ENCODE results near the gene SMCO2. TPM values are rescaled to one million over a fixed set of nuclear protein-coding genes. Genes with fewer than 3 reads are reported as not detected.

Gene SMCO2
- under 1 TPM; 0.89 to 0.91 TPM for total RNA-seq

- peaks cover 21% of the 10 kb centered on the region for H3K27me3 Mint-ChIP-seq
- no peaks in the 10 kb centered on the region for H3K9me3 Mint-ChIP-seq (ENCODE audit: low read depth)
- H3K27ac Mint-ChIP-seq, result no peak within 1 kb of the TSS
- CTCF ChIA-PET, result no interaction called here
- DNase-seq (no peak), ATAC-seq (no peak)
- H3K36me3 Mint-ChIP-seq, result peaks cover 5% of the 10 kb centered on the region
- H3K4me1 Mint-ChIP-seq, result no peaks in the 10 kb centered on the region
- no peak within 1 kb of the TSS for H3K4me3 Mint-ChIP-seq
Observed at GRCh38 chr12:27446436-27446835, at the start of gene SMCO2. Gene SMCO2, plus strand, starts transcription at chr12:27446736. Its CDS starts 23,896 bp downstream, at chr12:27470632.

GRCh38 chr12:27398466-27398865 lies 48.1 kb upstream of the SMCO2 start:
- ATAC-seq, result no peak
- peaks cover 2% of the 10 kb centered on the region for H3K9me3 Mint-ChIP-seq (ENCODE audit: low read depth)
- H3K4me3 Mint-ChIP-seq, result no peak overlapping the region
- no peak for DNase-seq
- peaks cover 26% of the 10 kb centered on the region for H3K36me3 Mint-ChIP-seq
- peaks cover 2% of the 10 kb centered on the region for H3K27me3 Mint-ChIP-seq
- CTCF ChIA-PET, result no interaction called here
- H3K4me1 Mint-ChIP-seq, result no peaks in the 10 kb centered on the region
- no peak overlapping the region for H3K27ac Mint-ChIP-seq

GRCh38 chr12:27399074-27399473 lies 47.5 kb upstream of the SMCO2 start:
- no peak for DNase-seq
- H3K4me3 Mint-ChIP-seq, result no peak overlapping the region
- H3K4me1 Mint-ChIP-seq, result no peaks in the 10 kb centered on the region
- peaks cover 2% of the 10 kb centered on the region for H3K27me3 Mint-ChIP-seq
- H3K36me3 Mint-ChIP-seq, result peaks cover 29% of the 10 kb centered on the region
- CTCF ChIA-PET, result no interaction called here
- H3K27ac Mint-ChIP-seq, result no peak overlapping the region
- peaks cover 2% of the 10 kb centered on the region for H3K9me3 Mint-ChIP-seq (ENCODE audit: low read depth)
- ATAC-seq, result no peak

- ATAC-seq, result no peak
- Mint-ChIP-seq H3K27ac (no peak overlapping the region), H3K36me3 (peaks cover 35% of the 10 kb centered on the region), H3K9me3 (ENCODE audit: low read depth) (peaks cover 2% of the 10 kb centered on the region), H3K27me3 (peaks cover 4% of the 10 kb centered on the region), H3K4me1 (no peaks in the 10 kb centered on the region), H3K4me3 (no peak overlapping the region)
- CTCF ChIA-PET, result interaction anchor here (1.2 kb wide), 1 partner anchor 16 kb away, joined by 3 read pairs; no protein-coding TSS in a partner anchor
- DNase-seq, result no peak
Observed at GRCh38 chr12:27400856-27401354, 45.6 kb upstream of the SMCO2 start.

- Mint-ChIP-seq H3K9me3 (ENCODE audit: low read depth) (no peaks in the 10 kb centered on the region), H3K36me3 (peaks cover 12% of the 10 kb centered on the region), H3K27me3 (no peaks in the 10 kb centered on the region), H3K27ac (no peak overlapping the region), H3K4me3 (no peak overlapping the region), H3K4me1 (no peaks in the 10 kb centered on the region)
- ATAC-seq, result no peak
- no peak for DNase-seq
- CTCF ChIA-PET, result no interaction called here
Observed at GRCh38 chr12:27412047-27412446, 34.5 kb upstream of the SMCO2 start.

GRCh38 chr12:27422697-27423096 lies 23.8 kb upstream of the SMCO2 start:
- H3K9me3 Mint-ChIP-seq (ENCODE audit: low read depth), result no peaks in the 10 kb centered on the region
- H3K4me3 Mint-ChIP-seq, result no peak overlapping the region
- ATAC-seq, result no peak
- no peaks in the 10 kb centered on the region for H3K27me3 Mint-ChIP-seq
- no peaks in the 10 kb centered on the region for H3K4me1 Mint-ChIP-seq
- peaks cover 18% of the 10 kb centered on the region for H3K36me3 Mint-ChIP-seq
- CTCF ChIA-PET, result no interaction called here
- no peak for DNase-seq
- no peak overlapping the region for H3K27ac Mint-ChIP-seq

GRCh38 chr12:27424631-27425230 lies 21.8 kb upstream of the SMCO2 start:
- CTCF ChIA-PET, result interaction anchor here (0.6 to 1.8 kb wide), 6 partner anchors 8 to 228 kb away, joined by 3 to 8 read pairs (median 3); no protein-coding TSS in a partner anchor
- H3K9me3 Mint-ChIP-seq (ENCODE audit: low read depth), result no peaks in the 10 kb centered on the region
- no peak overlapping the region for H3K4me3 Mint-ChIP-seq
- peaks cover 10% of the 10 kb centered on the region for H3K36me3 Mint-ChIP-seq
- H3K27me3 Mint-ChIP-seq, result no peaks in the 10 kb centered on the region
- DNase-seq (no peak), ATAC-seq (no peak)
- peaks cover 2% of the 10 kb centered on the region for H3K4me1 Mint-ChIP-seq
- no peak overlapping the region for H3K27ac Mint-ChIP-seq

GRCh38 chr12:27425306-27425705 lies 21.2 kb upstream of the SMCO2 start:
- Mint-ChIP-seq H3K27me3 (no peaks in the 10 kb centered on the region), H3K36me3 (peaks cover 6% of the 10 kb centered on the region), H3K9me3 (ENCODE audit: low read depth) (no peaks in the 10 kb centered on the region), H3K4me3 (no peak overlapping the region), H3K27ac (no peak overlapping the region), H3K4me1 (peaks cover 4% of the 10 kb centered on the region)
- ATAC-seq (no peak), DNase-seq (no peak)
- CTCF ChIA-PET, result interaction anchor here (1.0 to 1.8 kb wide), 3 partner anchors 9 to 227 kb away, joined by 3 to 8 read pairs (median 5); no protein-coding TSS in a partner anchor

- no peak for ATAC-seq
Observed at GRCh38 chr12:27426743-27427487, 19.6 kb upstream of the SMCO2 start.

GRCh38 chr12:27427824-27428223 lies 18.7 kb upstream of the SMCO2 start:
- ATAC-seq, result no peak
- no peaks in the 10 kb centered on the region for H3K27me3 Mint-ChIP-seq
- CTCF ChIA-PET, result interaction anchor here (0.6 to 1.4 kb wide), 3 partner anchors 31 to 738 kb away, joined by 3 to 4 read pairs (median 3); no protein-coding TSS in a partner anchor

More at GRCh38 chr12:27426743-27427487, 19.6 kb upstream of the SMCO2 start:
- no peak for DNase-seq
- no peak overlapping the region for H3K27ac Mint-ChIP-seq
- CTCF ChIA-PET, result interaction anchor here (0.6 to 1.4 kb wide), 4 partner anchors 8 to 226 kb away, joined by 3 to 4 read pairs (median 3); no protein-coding TSS in a partner anchor
- peaks cover 13% of the 10 kb centered on the region for H3K36me3 Mint-ChIP-seq
- no peaks in the 10 kb centered on the region for H3K27me3 Mint-ChIP-seq
- H3K9me3 Mint-ChIP-seq (ENCODE audit: low read depth), result no peaks in the 10 kb centered on the region
- no peak overlapping the region for H3K4me3 Mint-ChIP-seq
- peaks cover 14% of the 10 kb centered on the region for H3K4me1 Mint-ChIP-seq

GRCh38 chr12:27428466-27428865 lies 18.1 kb upstream of the SMCO2 start:
- Mint-ChIP-seq H3K9me3 (ENCODE audit: low read depth) (no peaks in the 10 kb centered on the region), H3K27ac (no peak overlapping the region), H3K27me3 (no peaks in the 10 kb centered on the region), H3K36me3 (peaks cover 11% of the 10 kb centered on the region), H3K4me1 (peaks cover 14% of the 10 kb centered on the region), H3K4me3 (no peak overlapping the region)
- ATAC-seq, result no peak
- DNase-seq, result no peak
- CTCF ChIA-PET, result interaction anchor here (0.7 to 1.4 kb wide), 2 partner anchors 224 to 738 kb away, joined by 3 to 4 read pairs; no protein-coding TSS in a partner anchor

More at GRCh38 chr12:27427824-27428223, 18.7 kb upstream of the SMCO2 start:
- H3K9me3 Mint-ChIP-seq (ENCODE audit: low read depth), result no peaks in the 10 kb centered on the region
- no peak overlapping the region for H3K4me3 Mint-ChIP-seq
- peaks cover 11% of the 10 kb centered on the region for H3K36me3 Mint-ChIP-seq
- H3K27ac Mint-ChIP-seq, result no peak overlapping the region
- peaks cover 14% of the 10 kb centered on the region for H3K4me1 Mint-ChIP-seq
- DNase-seq, result no peak

- no peak for ATAC-seq
Observed at GRCh38 chr12:27429606-27430005, 16.9 kb upstream of the SMCO2 start.

GRCh38 chr12:27431185-27431584 lies 15.4 kb upstream of the SMCO2 start:
- peaks cover 24% of the 10 kb centered on the region for H3K4me1 Mint-ChIP-seq
- DNase-seq (no peak), ATAC-seq (no peak)
- H3K27me3 Mint-ChIP-seq, result no peaks in the 10 kb centered on the region
- H3K27ac Mint-ChIP-seq, result no peak overlapping the region
- CTCF ChIA-PET, result no interaction called here
- no peaks in the 10 kb centered on the region for H3K9me3 Mint-ChIP-seq (ENCODE audit: low read depth)
- H3K36me3 Mint-ChIP-seq, result peaks cover 10% of the 10 kb centered on the region
- no peak overlapping the region for H3K4me3 Mint-ChIP-seq

More at GRCh38 chr12:27429606-27430005, 16.9 kb upstream of the SMCO2 start:
- Mint-ChIP-seq H3K9me3 (ENCODE audit: low read depth) (no peaks in the 10 kb centered on the region), H3K4me1 (peaks cover 14% of the 10 kb centered on the region), H3K27me3 (no peaks in the 10 kb centered on the region), H3K36me3 (peaks cover 11% of the 10 kb centered on the region), H3K27ac (no peak overlapping the region), H3K4me3 (no peak overlapping the region)
- no peak for DNase-seq
- CTCF ChIA-PET, result no interaction called here
